HCT116 (cell line): Measurements from ENCODE around the gene ZFHX3. TPM values are rescaled to one million over a fixed set of nuclear protein-coding genes. Genes with fewer than 3 reads are reported as not detected.

Source experiments
- ATAC-seq: fragments of 200-7000 bp; cut with Tn5 transposase; 2 replicates; pipeline ENCODE4 v1.9.1; 2020; ENCODE audit warnings: mild to moderate bottlenecking, moderate library complexity
- BruUV-seq: library from RNA; stranded (reverse); fragments of 400-500 nt; replicated peaks from 2 replicates; lab custom pipeline; 2021; lab: Mats Ljungman, UMichigan
- CTCF ChIA-PET: fragments of 300-600 bp; sonication (Branson Sonifier 250); formaldehyde crosslinking; loops from one replicate; lab custom pipeline; 2021; ENCODE audit warnings: antibody characterized with exemption; lab: Charles Lee
- POLR2A ChIA-PET: fragments of 300-600, 350-600 bp; sonication (Branson Sonifier 250); formaldehyde crosslinking; loops from one replicate; lab custom pipeline; 2021; ENCODE audit warnings: antibody characterized with exemption; lab: Charles Lee
- RAD21 ChIA-PET, 2 experiments: fragments of 300-600 bp; sonication (Branson Sonifier 250); formaldehyde crosslinking; loops; one replicate each; lab custom pipeline; 2023; ENCODE audit warnings: low total read pairs in 2 of 2; ENCODE audit not compliant: uncharacterized antibody in 2 of 2, unreplicated experiment in 2 of 2, low non-redundant PET in 1 of 2; lab: Charles Lee
- DNase-seq: peaks from one replicate; pipeline ENCODE4 v3.0.0-alpha.2; 2010; ENCODE audit warnings: low read depth, low spot score
- H2AFZ ChIP-seq: fragments of 200-600 bp; shearing (Covaris generic), sonication (generic); 2 replicates; pipeline ENCODE4 v1.6.1; 2017; ENCODE audit warnings: low read depth, mixed run types, mixed read lengths, antibody characterized with exemption, low read length; ENCODE audit not compliant: poor library complexity, severe bottlenecking
- H3K27ac ChIP-seq: 2 replicates; pipeline ENCODE4 v1.5.1; 2012; ENCODE audit warnings: low read depth, low read length
- H3K27me3 ChIP-seq: fragments of 200-600 bp; sonication (generic); 2 replicates; pipeline ENCODE4 v1.6.1; 2016; ENCODE audit warnings: mixed run types, low read length, mixed read lengths; ENCODE audit not compliant: insufficient read depth
- H3K36me3 ChIP-seq, 2 experiments: fragments of 200-500 bp in 1 of 2; fragments of 200-600 bp in 1 of 2; sonication (Bioruptor generic) in 1 of 2; sonication (generic) in 1 of 2; 2 replicates each; pipeline versions ENCODE4 v1.5.1 to v1.6.1; 2014 to 2016; ENCODE audit warnings: low read length in 2 of 2, inconsistent platforms in 1 of 2, mixed read lengths in 1 of 2, mixed run types in 1 of 2; ENCODE audit not compliant: insufficient read depth in 2 of 2, control insufficient read depth in 1 of 2
- H3K4me1 ChIP-seq, 2 experiments: fragments of 200-600 bp in 1 of 2; sonication (generic) in 1 of 2; 2 replicates each; pipeline versions ENCODE4 v1.5.1 to v1.6.1; 2012 to 2017; ENCODE audit warnings: low read length in 2 of 2, inconsistent platforms in 1 of 2, mild to moderate bottlenecking in 1 of 2, mixed read lengths in 1 of 2, mixed run types in 1 of 2, moderate library complexity in 1 of 2; ENCODE audit not compliant: insufficient read depth in 2 of 2, control insufficient read depth in 1 of 2
- H3K4me2 ChIP-seq: fragments of 200-600 bp; sonication (generic); 2 replicates; pipeline ENCODE4 v1.6.1; 2017; ENCODE audit warnings: mixed run types, low read length, mixed read lengths
- H3K4me3 ChIP-seq, 2 experiments: fragments of 200-600 bp in 1 of 2; sonication (generic) in 1 of 2; replicated peaks in 1 of 2; 2 replicates each; pipeline ENCODE4 v1.5.1; 2011 to 2016; ENCODE audit warnings: low read length in 2 of 2, control low read depth in 1 of 2, low read depth in 1 of 2, mild to moderate bottlenecking in 1 of 2, mixed read lengths in 1 of 2, mixed run types in 1 of 2
- H3K79me2 ChIP-seq: fragments of 200-600 bp; sonication (generic); 2 replicates; pipeline ENCODE4 v1.6.1; 2017; ENCODE audit warnings: mild to moderate bottlenecking, mixed run types, low read length, moderate library complexity, mixed read lengths; ENCODE audit not compliant: insufficient read depth
- H3K9ac ChIP-seq: fragments of 200-600 bp; sonication (generic); 2 replicates; pipeline ENCODE4 v1.6.1; 2016; ENCODE audit warnings: low read length, mixed read lengths
- H3K9me2 ChIP-seq: fragments of 200-600 bp; sonication (generic), shearing (Covaris generic); 2 replicates; pipeline ENCODE4 v1.6.1; 2017; ENCODE audit warnings: mixed run types, mild to moderate bottlenecking, moderate library complexity; ENCODE audit not compliant: insufficient read depth
- H3K9me3 ChIP-seq, 2 experiments: fragments of 200-500 bp in 1 of 2; fragments of 200-600 bp in 1 of 2; sonication (Bioruptor generic) in 1 of 2; sonication (generic) in 1 of 2; 2 replicates each; pipeline ENCODE4 v1.6.1; 2014 to 2017; ENCODE audit warnings: low read length in 2 of 2, mixed read lengths in 2 of 2, inconsistent platforms in 1 of 2, low read depth in 1 of 2, mild to moderate bottlenecking in 1 of 2, mixed run types in 1 of 2, moderate library complexity in 1 of 2; ENCODE audit not compliant: control insufficient read depth in 1 of 2, insufficient read depth in 1 of 2
- H4K20me1 ChIP-seq: fragments of 200-600 bp; sonication (generic), shearing (Covaris generic); 2 replicates; pipeline ENCODE4 v1.6.1; 2017; ENCODE audit warnings: mixed run types, mild to moderate bottlenecking, moderate library complexity; ENCODE audit not compliant: insufficient read depth
- ATF3 ChIP-seq: IDR thresholded peaks from 2 replicates; pipeline ENCODE4 v1.6.1; 2012
- CBX3 ChIP-seq: IDR thresholded peaks from 2 replicates; pipeline ENCODE4 v1.6.1; 2012; ENCODE audit warnings: low read depth
- CEBPB ChIP-seq: IDR thresholded peaks from 2 replicates; pipeline ENCODE4 v1.6.1; 2012; ENCODE audit warnings: low read depth
- EGR1 ChIP-seq: IDR thresholded peaks from 2 replicates; pipeline ENCODE4 v1.6.1; 2012; ENCODE audit warnings: low read depth
- ELF1 ChIP-seq: IDR thresholded peaks from 2 replicates; pipeline ENCODE4 v1.6.1; 2012; ENCODE audit warnings: low read depth, borderline replicate concordance
- EZH2 ChIP-seq: fragments of 200-600 bp; sonication (generic); IDR thresholded peaks from 2 replicates; pipeline ENCODE4 v1.6.1; 2017; ENCODE audit warnings: antibody characterized with exemption, mixed run types
- EZH2phosphoT487 ChIP-seq: fragments of 200-600 bp; IDR thresholded peaks from 2 replicates; pipeline ENCODE4 v1.6.1; 2018; ENCODE audit warnings: antibody characterized with exemption, borderline replicate concordance
- JUND ChIP-seq: IDR thresholded peaks from 2 replicates; pipeline ENCODE4 v1.6.1; 2012
- POLR2A ChIP-seq: IDR thresholded peaks from 2 replicates; pipeline ENCODE4 v1.7.0; 2011; ENCODE audit warnings: borderline replicate concordance; ENCODE audit not compliant: insufficient read depth, insufficient read length; ENCODE audit errors: extremely low read depth
- POLR2AphosphoS5 ChIP-seq: IDR thresholded peaks from 2 replicates; pipeline ENCODE4 v1.6.1; 2011; ENCODE audit warnings: mild to moderate bottlenecking, low read depth, low read length, moderate library complexity
- SRF ChIP-seq: IDR thresholded peaks from 2 replicates; pipeline ENCODE4 v1.6.1; 2012; ENCODE audit warnings: low read depth
- TCF7L2 ChIP-seq: IDR thresholded peaks from 2 replicates; pipeline ENCODE4 v1.7.0; 2011; ENCODE audit warnings: borderline replicate concordance, inconsistent platforms; ENCODE audit not compliant: insufficient read depth, insufficient read length; ENCODE audit errors: extremely low read depth
- ZNF274 ChIP-seq: fragments of 200-500 bp; sonication (Bioruptor generic); IDR thresholded peaks from 2 replicates; pipeline ENCODE4 v1.6.1; 2014; ENCODE audit warnings: mild to moderate bottlenecking, low read depth, low read length, inconsistent platforms
- intact Hi-C: fragments of 100-400 bp; cut with micrococcal nuclease; formaldehyde crosslinking; loops from 2 replicates; pipeline ENCODE4 v1.10.0; 2022
- total RNA-seq: library from RNA; stranded (reverse); gene quantifications from one replicate; pipeline ENCODE4 v1.2.1, GENCODE V29; 2021; ENCODE audit not compliant: unreplicated experiment
- TF ChIP-seq, protein P1 (sequence below), 3 experiments: fragments of 200-600 bp in 1 of 3; sonication (generic) in 1 of 3; IDR thresholded peaks in 2 of 3; conservative IDR thresholded peaks in 1 of 3; 2 replicates each; pipeline ENCODE4 v1.5.1; 2012 to 2017; ENCODE audit warnings: low read depth in 2 of 3, low read length in 2 of 3, antibody characterized with exemption in 1 of 3, borderline replicate concordance in 1 of 3, control low read depth in 1 of 3, mild to moderate bottlenecking in 1 of 3, mixed read lengths in 1 of 3, mixed run types in 1 of 3, moderate library complexity in 1 of 3; ENCODE audit not compliant: insufficient read depth in 1 of 3
- TF ChIP-seq, protein P2 (sequence below): IDR thresholded peaks from 2 replicates; pipeline ENCODE4 v1.6.1; 2012; ENCODE audit warnings: low read depth

The ZFHX3 gene
- total RNA-seq, 1 experiment from 2014 or later = 6.3 TPM

DNA sequence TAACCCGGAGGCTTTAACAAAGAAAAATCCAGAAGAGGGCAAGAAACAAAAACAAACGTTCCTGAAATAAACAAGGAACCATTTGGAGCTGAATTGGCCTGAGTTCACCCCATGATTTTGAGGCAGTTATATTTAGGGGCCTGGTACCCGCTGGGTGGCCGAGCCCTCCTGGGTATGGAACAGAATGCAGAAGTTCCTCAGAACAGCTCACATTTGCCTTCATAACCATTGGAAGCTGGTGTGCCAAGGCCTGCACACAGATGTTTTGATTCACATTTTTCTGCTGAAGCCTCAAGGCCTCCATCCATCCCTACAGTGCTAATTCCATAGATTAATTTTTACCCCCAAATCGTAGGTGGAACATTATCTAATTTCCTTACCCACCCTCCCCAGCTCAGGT lies 3.3 kb upstream of the ZFHX3 start:
- RAD21 ChIA-PET = no interaction called here
- Histone ChIP-seq H3K27me3 (no peaks in the 10 kb centered on the region), H3K9ac (no peak overlapping the region), H3K9me3 (no peaks in the 10 kb centered on the region), H3K4me3 (no peak overlapping the region), H3K4me1 (peaks cover 52 to 62% of the 10 kb centered on the region in 2 experiments), H3K9me2 (no peaks in the 10 kb centered on the region), H4K20me1 (no peaks in the 10 kb centered on the region), H3K4me2 (no peak overlapping the region), H2AFZ (no peak overlapping the region), H3K36me3 (no peaks in the 10 kb centered on the region), H3K27ac (no peak overlapping the region), H3K79me2 (peaks cover 78% of the 10 kb centered on the region)
- TF ChIP-seq CBX3 = no peak
- no peak for TF ChIP-seq JUND
- TF ChIP-seq ATF3 = no peak
- no peak for TF ChIP-seq ZNF274
- TF ChIP-seq POLR2A = no peak
- TF ChIP-seq EGR1 = no peak
- no peak for TF ChIP-seq ELF1
- TF ChIP-seq, protein P1, sequence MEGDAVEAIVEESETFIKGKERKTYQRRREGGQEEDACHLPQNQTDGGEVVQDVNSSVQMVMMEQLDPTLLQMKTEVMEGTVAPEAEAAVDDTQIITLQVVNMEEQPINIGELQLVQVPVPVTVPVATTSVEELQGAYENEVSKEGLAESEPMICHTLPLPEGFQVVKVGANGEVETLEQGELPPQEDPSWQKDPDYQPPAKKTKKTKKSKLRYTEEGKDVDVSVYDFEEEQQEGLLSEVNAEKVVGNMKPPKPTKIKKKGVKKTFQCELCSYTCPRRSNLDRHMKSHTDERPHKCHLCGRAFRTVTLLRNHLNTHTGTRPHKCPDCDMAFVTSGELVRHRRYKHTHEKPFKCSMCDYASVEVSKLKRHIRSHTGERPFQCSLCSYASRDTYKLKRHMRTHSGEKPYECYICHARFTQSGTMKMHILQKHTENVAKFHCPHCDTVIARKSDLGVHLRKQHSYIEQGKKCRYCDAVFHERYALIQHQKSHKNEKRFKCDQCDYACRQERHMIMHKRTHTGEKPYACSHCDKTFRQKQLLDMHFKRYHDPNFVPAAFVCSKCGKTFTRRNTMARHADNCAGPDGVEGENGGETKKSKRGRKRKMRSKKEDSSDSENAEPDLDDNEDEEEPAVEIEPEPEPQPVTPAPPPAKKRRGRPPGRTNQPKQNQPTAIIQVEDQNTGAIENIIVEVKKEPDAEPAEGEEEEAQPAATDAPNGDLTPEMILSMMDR (IDR thresholded peaks at IDR 0.05 in 2 of 3, conservative IDR thresholded peaks at IDR 0.05 in 1 of 3; ENCODE audit: borderline replicate concordance in 1 of 3, insufficient read depth in 1 of 3, low read depth in 2 of 3, low read length in 2 of 3) = no peak
- TF ChIP-seq POLR2AphosphoS5 = no peak
- TF ChIP-seq EZH2 = no peak
- no peak for TF ChIP-seq CEBPB
- no peak for TF ChIP-seq EZH2phosphoT487
- no peak for TF ChIP-seq SRF
- TF ChIP-seq TCF7L2 = no peak
- TF ChIP-seq, protein P2, sequence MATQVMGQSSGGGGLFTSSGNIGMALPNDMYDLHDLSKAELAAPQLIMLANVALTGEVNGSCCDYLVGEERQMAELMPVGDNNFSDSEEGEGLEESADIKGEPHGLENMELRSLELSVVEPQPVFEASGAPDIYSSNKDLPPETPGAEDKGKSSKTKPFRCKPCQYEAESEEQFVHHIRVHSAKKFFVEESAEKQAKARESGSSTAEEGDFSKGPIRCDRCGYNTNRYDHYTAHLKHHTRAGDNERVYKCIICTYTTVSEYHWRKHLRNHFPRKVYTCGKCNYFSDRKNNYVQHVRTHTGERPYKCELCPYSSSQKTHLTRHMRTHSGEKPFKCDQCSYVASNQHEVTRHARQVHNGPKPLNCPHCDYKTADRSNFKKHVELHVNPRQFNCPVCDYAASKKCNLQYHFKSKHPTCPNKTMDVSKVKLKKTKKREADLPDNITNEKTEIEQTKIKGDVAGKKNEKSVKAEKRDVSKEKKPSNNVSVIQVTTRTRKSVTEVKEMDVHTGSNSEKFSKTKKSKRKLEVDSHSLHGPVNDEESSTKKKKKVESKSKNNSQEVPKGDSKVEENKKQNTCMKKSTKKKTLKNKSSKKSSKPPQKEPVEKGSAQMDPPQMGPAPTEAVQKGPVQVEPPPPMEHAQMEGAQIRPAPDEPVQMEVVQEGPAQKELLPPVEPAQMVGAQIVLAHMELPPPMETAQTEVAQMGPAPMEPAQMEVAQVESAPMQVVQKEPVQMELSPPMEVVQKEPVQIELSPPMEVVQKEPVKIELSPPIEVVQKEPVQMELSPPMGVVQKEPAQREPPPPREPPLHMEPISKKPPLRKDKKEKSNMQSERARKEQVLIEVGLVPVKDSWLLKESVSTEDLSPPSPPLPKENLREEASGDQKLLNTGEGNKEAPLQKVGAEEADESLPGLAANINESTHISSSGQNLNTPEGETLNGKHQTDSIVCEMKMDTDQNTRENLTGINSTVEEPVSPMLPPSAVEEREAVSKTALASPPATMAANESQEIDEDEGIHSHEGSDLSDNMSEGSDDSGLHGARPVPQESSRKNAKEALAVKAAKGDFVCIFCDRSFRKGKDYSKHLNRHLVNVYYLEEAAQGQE = no peak
- intact Hi-C loops = loop anchor here (10.0 kb wide), 1 partner anchor 216 kb away; no protein-coding TSS in a partner anchor
- DNase-seq = no peak
- CTCF ChIA-PET = no interaction called here
- POLR2A ChIA-PET = no interaction called here
- BruUV-seq = no TSS peak
- ATAC-seq = no peak
